ENCODE measurements around the gene NCKAP1. TPM values are rescaled to one million over a fixed set of nuclear protein-coding genes. Genes with fewer than 3 reads are reported as not detected.
"Not testable (repeated sequence)": the region's sequence is repeated elsewhere in the genome, so short reads cannot be mapped to it uniquely, and the experiment has no call there.

The NCKAP1 gene
- total RNA-seq, 2 donors from 2014 or later: 104 to 132 TPM

- intact Hi-C loops (cut with DNase I): no loop called here
- DNase-seq (no peak), ATAC-seq (no peak)
Measured at GRCh38 chr2:182895798-182896197, 142.5 kb downstream of the NCKAP1 start.

GRCh38 chr2:182895169-182895568 lies 143.1 kb downstream of the NCKAP1 start:
- intact Hi-C loops (cut with DNase I): no loop called here

GRCh38 chr2:182894174-182894573 lies 144.1 kb downstream of the NCKAP1 start:
- ATAC-seq (no peak), DNase-seq (no peak)
- intact Hi-C loops (cut with DNase I): no loop called here

More at GRCh38 chr2:182895169-182895568, 143.1 kb downstream of the NCKAP1 start:
- ATAC-seq (no peak), DNase-seq (no peak)

GRCh38 chr2:182893666-182894065 lies 144.6 kb downstream of the NCKAP1 start:
- no peak for DNase-seq
- no peak for ATAC-seq
- intact Hi-C loops (cut with DNase I): no loop called here

- DNase-seq; intact Hi-C loops (cut with DNase I); ATAC-seq: not testable (repeated sequence)
Measured at GRCh38 chr2:182893035-182893434, 145.2 kb downstream of the NCKAP1 start.

- no peak for DNase-seq
- intact Hi-C loops (cut with DNase I): no loop called here
- no peak for ATAC-seq
Measured at GRCh38 chr2:182891611-182892010, 146.6 kb downstream of the NCKAP1 start.

GRCh38 chr2:182890773-182891378 lies 147.4 kb downstream of the NCKAP1 start:
- intact Hi-C loops (cut with DNase I): no loop called here
- ATAC-seq (no peak), DNase-seq (no peak)

- intact Hi-C loops (cut with DNase I): no loop called here
- ATAC-seq: no peak
Measured at GRCh38 chr2:182890305-182890704, 148.0 kb downstream of the NCKAP1 start.

GRCh38 chr2:182887753-182888415 lies 150.4 kb downstream of the NCKAP1 start:
- intact Hi-C loops (cut with DNase I): no loop called here
- DNase-seq (no peak), ATAC-seq (no peak)

More at GRCh38 chr2:182890305-182890704, 148.0 kb downstream of the NCKAP1 start:
- no peak for DNase-seq

GRCh38 chr2:182887093-182887492 lies 151.2 kb downstream of the NCKAP1 start:
- intact Hi-C loops (cut with DNase I): no loop called here
- ATAC-seq: no peak
- DNase-seq: no peak

GRCh38 chr2:182885771-182886170 lies 152.5 kb downstream of the NCKAP1 start:
- intact Hi-C loops (cut with DNase I): no loop called here

GRCh38 chr2:182883451-182883850 lies 154.8 kb downstream of the NCKAP1 start:
- no peak for ATAC-seq
- intact Hi-C loops (cut with DNase I): no loop called here
- DNase-seq: no peak

More at GRCh38 chr2:182885771-182886170, 152.5 kb downstream of the NCKAP1 start:
- DNase-seq: no peak
- no peak for ATAC-seq

GRCh38 chr2:182880100-182880499 lies 158.2 kb downstream of the NCKAP1 start:
- intact Hi-C loops (cut with DNase I); DNase-seq; ATAC-seq: not testable (repeated sequence)

- ATAC-seq; intact Hi-C loops (cut with DNase I); DNase-seq: not testable (repeated sequence)
Measured at GRCh38 chr2:182876653-182877052, 161.6 kb downstream of the NCKAP1 start.

GRCh38 chr2:182870227-182870626 lies 168.0 kb downstream of the NCKAP1 start:
- intact Hi-C loops (cut with DNase I): no loop called here
- DNase-seq (no peak), ATAC-seq (no peak)

GRCh38 chr2:182868054-182868796 lies 170.0 kb downstream of the NCKAP1 start:
- DNase-seq (no peak), ATAC-seq (no peak)
- intact Hi-C loops (cut with DNase I): no loop called here

GRCh38 chr2:182867426-182868053 lies 170.7 kb downstream of the NCKAP1 start:
- ATAC-seq: no peak
- intact Hi-C loops (cut with DNase I): no loop called here
- no peak for DNase-seq

GRCh38 chr2:182866461-182867406 lies 171.5 kb downstream of the NCKAP1 start, which contains the start of gene FRZB:
Gene FRZB, minus strand, starts transcription at chr2:182866637. Its CDS starts 85 bp downstream, at chr2:182866552.
- intact Hi-C loops (cut with DNase I): no loop called here
- ATAC-seq (peak; percentile 87), DNase-seq (peak; percentile 77)

- ATAC-seq (peak; percentile 11 to 40), DNase-seq (peak; percentile 28)
- intact Hi-C loops (cut with DNase I): no loop called here
Measured at GRCh38 chr2:182866095-182866460, 172.2 kb downstream of the NCKAP1 start.
